MM.1S (cell line): Measurements from ENCODE around the gene TPSD1.

Experiments used
- CTCF ChIP-seq: fragments of 300-600 bp; sonication (generic); IDR thresholded peaks from 2 replicates; pipeline ENCODE4 v1.5.1; 2016; ENCODE audit warnings: antibody characterized with exemption, low read length, mixed read lengths
- EZH2 ChIP-seq: fragments of 300-600 bp; sonication (generic); optimal IDR thresholded peaks from 2 replicates; pipeline ENCODE3; 2017; ENCODE audit warnings: low read depth, mild to moderate bottlenecking, antibody characterized with exemption, low read length, mixed read lengths
- EZH2phosphoT487 ChIP-seq: fragments of 300-600 bp; sonication (generic); IDR thresholded peaks from 2 replicates; pipeline ENCODE4 v1.6.1; 2018; ENCODE audit warnings: antibody characterized with exemption, low read length

- TF ChIP-seq EZH2 = no peak
- TF ChIP-seq EZH2phosphoT487 = no peak
- TF ChIP-seq CTCF = no peak
These were observed 35.7 kb downstream of the TPSD1 start for GRCh38 chr16:1291576-1291974.
